GM21717 (cell line): ENCODE results near the gene ZSWIM1.

Experiments
- ATAC-seq: cut with Tn5 transposase; IDR thresholded peaks from one replicate; pipeline ENCODE4 v1.9.1; 2021; ENCODE audit warnings: mild to moderate bottlenecking, moderate library complexity; ENCODE audit not compliant: unreplicated experiment

Gene ZSWIM1

DNA sequence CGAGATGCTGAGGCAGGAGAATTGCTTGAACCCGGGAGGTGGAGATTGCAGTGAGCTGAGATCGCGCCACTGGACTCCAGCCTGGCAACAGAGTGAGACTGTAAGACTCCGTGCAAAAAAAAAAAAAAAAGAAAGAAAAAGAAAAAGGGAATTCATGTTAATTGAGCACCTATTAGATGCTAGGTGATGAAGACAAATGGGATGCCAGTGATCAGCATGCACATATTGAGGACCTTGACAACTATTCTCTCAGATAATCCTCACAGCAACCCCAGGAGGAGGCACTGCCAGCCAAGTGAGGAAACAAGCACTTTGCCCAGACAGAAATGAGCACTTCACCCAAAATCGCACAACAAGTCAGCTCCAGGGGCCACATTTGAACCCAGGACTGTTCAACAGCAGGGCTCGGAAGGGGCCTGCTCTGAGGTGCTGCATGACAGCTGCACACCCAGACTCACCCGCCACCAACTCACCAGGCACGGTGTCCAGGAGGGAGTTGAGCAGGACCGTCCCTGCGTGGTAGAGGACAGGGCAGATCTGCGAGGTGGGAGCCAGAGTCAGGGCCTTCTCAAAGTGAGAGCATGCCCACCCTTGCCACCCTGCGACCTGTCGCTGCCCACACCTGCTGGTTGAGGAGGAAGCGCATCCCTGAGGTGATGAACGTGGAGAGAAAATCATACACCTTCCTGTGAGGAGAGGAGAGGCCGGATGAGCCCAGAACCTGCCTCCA lies 26.4 kb downstream of the ZSWIM1 start:
- ATAC-seq: no peak

DNA sequence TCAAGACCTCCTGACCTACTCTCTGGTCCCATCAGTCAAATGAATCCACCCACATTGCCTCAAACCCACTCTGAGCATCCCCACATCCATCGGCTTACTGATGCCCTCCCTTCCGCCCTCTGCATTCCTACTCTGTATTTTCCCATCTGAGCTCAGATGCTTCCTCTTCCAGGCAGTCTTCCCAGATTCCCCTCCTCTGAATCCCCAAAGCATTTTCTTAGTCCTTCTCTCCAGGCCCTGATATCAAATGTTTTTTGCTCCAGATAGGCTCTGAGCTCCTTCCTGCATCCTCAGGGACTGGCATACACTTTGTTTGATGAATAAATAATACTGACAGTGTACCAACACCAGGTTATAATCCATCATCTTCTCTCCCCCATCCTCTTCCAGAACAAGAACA lies 27.1 kb downstream of the ZSWIM1 start:
- ATAC-seq: no peak

DNA sequence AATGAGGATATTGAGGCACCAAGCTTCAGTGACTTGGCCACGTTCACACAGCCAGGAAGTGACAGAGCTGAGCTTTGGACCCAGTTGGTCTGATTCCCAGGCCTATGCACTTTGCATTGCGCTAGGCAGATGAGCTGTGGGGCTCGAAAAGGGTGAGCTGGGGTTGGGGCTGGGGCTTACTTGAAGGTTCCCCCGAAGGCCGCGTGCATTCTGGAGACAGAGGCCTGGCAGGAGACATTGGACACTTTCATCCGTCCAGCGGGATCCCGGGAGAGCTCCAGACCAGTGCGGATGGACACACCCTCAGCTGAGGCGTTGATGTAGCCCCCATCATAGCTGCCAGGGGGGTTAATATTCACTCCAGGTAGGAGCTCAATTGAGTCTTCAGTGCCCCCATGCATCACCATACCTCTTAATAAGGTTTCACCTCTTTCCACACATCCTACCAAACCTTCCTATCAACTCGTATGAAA lies 28.3 kb downstream of the ZSWIM1 start:
- no peak for ATAC-seq

DNA sequence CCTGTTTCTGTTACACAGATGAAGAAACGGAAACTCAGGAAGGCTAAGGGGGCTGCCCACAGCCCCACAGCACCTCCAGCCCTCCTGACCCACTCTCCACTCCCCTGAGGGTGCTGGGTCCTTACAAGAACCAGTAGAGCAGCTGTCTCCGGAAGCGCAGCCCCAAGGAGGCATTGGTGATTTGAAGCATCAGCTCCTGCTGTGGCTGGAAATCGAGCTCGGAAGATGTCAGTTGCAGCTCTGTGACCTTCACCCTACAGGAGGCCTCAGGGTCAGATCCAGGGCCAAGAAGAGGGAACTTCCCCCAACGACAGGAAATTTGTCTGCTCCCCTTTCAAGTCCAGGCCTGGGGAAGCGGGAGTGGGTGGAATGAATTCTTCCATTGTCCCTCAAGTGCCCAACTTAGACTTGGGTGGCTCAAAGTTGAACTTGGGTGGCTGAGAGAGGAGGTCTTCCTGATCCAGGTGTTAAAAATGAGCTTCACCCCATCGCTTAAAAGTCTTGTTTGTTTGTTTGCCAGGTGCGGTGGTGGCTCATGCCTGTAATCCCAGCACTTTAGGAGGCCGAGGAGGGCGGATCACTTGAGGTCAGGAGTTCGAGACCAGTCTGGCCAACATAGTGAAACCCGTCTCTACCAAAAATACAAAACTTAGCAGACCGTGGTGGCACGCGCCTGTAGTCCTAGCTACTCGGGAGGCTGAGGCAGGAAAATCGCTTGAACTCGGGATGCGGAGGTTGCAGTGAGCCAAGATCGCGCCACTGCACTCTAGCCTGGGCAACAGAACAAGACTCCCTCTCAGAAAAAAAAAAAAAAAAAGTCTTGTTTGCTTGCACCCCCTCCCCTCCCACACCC lies 29.0 kb downstream of the ZSWIM1 start:
- no peak for ATAC-seq

DNA sequence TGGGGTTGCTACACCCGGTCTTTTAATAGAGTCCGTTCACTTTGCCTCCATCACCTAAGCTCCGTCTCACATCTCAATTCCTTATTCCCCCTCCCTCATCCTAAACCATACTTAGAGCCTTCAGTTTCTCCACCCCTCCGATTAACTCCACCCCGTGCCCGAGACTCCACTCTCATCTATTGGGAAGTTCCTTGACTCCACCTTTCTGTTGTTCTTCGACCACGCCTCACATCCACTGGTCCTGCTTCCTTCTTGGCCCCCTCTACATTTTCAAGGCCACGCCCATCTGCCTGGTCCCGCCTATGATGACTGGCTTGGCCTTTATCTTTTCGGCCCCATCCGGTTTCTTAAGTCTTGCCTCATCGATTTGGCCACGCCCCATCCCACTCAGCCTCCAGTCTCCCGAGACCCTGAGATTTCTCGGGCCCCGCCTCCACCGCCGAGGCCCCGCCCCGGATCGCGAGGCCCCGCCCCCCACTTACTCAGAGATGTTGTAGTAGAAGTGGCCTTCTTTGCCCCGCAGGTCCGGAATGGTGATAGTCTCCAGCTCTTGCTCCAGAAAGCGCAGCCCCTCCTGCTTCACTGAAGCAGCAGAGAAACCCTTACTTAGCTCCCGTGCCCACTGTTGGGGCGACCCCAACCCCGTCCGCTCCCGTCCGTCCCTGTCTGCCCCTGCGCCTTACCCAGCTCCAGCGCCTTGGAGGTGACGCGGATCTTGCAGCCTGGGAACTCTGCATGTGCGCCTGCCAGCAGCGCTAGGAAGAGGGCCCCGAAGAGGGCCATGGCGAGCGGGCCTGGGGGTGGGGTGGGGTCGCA lies 29.9 kb downstream of the ZSWIM1 start:
- ATAC-seq: peak; percentile 89

DNA sequence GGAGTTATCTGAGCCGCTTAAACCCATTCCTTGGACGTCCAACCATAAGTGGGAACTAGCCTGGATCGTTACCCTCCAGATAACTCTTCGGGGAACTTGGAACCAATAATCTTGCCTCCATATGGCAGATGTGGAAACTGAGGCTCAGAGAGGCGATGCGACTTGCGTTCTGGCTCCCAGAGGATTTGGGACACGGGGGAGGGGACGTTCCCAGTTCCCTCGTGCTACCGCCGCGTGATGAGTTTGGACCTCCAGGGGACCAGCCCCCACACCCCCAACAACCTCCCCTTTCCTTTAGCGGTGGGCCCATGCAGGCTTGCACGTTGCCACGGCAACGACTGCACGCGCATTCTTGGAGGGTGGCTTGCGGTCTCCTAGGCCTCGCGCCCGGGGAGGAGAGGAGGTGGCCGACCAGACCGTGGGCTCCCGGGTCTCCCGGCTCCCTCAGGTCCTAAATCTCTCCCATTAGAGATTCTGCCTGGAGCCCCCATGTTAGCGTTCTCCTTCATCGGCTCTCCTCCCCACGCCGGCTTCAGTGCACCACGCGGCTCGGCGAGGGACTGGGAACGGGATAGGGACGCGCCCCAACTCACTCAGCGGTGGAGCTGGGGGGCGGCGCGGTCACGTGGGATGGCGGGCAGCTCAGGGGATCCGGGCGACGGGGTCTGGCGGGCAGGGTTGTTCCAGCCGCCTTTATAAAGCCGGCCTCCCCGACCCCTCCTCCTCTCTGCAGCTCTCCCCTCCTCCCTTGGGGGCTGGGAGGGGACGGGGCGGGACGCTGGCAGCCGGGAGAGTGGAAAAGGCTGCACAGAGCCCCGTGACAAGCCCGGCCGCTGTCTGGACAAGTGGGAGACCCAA lies 30.7 kb downstream of the ZSWIM1 start, which contains the start of gene PLTP:
TSS of gene PLTP (minus strand) at position 670 of the 858 bp plus-strand sequence. CDS start 703 bp downstream, outside the sequence.
- ATAC-seq: peak; percentile 9

DNA sequence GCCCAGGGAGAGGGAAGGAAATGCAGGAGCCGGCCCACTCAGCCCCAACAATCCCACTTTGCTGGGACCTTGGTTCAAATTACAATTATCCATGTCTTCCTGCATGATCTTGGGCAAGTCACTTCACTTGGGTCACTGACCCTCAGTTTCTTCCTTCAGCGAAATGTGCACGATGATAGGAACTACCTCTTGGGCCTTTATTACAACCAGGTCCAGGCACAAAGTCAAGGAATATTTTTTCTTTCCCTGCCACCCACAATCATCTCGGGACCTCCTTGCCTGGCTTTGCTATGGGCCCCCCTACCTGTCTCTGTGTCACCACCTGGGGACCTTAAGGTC lies 31.3 kb downstream of the ZSWIM1 start:
- no peak for ATAC-seq

DNA sequence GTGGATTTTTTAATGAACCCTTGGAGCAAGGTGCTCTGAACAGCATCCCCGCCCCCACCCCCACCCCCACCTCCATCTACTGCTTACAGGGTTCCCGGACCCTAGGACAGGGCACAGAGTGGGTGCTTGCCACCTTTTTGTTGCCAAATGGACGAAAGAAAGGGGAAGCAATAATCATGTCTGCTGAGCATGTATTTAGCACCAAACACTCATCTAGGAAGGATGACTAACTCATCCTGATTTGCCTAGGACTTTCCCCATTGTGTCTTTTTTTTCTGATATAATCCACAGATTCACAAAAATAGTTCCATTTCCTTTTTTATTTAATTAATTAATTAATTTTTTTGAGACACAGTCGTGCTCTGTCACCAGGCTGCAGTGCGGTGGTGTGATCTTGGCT lies 32.1 kb downstream of the ZSWIM1 start:
- ATAC-seq: no peak

DNA sequence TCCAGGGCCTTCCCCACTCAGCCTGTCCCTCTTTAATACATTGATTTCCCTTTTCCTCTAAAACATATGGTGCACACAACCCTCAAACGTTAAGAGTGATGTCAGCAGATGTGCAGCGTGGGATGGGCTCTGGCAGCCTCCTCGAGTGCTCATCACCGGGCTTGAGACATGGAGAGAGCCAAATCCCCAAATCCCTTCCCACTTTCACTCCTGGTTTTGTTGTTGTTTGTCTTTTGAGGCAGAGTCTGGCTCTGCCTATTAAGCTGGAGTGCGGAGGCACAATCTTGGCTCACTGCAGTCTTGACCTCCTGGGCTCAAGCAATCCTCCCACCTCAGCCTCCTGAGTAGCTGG lies 36.7 kb downstream of the ZSWIM1 start:
- ATAC-seq: no peak

DNA sequence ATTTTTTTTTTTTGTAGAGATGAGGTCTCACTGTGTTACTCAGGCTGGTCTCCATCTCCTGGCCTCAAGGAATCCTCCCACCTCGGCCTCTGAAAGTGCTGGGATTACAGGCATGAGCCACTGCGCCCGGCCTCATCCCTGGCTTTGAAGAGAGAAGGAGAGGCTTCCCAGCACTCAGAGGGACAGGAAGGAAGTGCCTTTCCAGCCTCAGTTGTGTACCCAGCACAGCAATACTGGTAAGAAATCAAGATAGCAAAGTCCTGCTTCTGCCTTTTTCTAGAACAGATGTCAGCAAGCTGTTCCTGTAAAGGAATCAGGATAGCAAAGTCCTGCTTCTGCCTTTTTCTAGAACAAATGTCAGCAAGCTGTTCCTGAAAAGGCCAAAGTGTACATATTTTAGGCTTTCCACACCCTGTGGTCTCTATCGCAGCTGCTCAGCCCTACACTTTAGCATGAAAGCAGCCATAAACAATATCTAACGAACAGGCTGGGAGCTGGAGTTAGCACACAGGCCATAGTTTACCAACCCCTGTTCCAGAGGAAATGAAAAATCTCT lies 37.2 kb downstream of the ZSWIM1 start:
- ATAC-seq: no peak

DNA sequence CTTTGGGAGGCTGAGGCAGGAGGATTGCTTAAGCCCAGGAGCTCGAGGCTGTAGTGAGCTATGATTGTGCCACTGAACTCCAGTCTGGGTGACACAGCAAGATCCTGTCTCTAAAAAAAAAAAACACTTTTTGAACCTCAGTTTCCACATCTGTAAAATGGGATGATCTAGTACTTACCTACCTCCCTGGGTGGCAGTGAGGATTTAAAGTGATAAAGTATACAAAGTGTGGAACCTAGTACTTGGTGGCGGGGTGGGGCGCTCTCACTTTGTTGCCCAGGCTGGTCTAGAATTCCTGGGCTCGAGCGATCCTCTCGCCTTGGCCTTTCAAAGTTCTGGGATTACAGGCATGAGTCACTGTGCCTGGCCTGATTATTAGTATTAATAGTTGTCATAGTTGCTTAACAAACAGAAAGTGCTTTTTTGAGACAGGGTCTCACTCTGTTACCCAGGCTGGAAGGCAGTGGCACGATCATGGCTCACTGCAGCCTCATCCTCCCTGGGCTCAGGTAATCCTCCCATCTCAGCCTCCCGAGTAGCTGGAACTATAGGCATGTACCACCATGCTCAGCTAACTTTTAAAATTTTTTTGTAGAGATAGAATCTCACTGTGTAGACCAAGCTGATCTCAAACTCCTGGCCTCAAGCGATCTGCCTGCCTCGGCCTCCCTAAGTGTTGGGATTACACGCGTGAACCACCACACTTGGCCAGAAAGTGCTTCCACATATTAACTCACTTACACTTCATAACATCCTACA lies 37.9 kb downstream of the ZSWIM1 start:
- no peak for ATAC-seq

DNA sequence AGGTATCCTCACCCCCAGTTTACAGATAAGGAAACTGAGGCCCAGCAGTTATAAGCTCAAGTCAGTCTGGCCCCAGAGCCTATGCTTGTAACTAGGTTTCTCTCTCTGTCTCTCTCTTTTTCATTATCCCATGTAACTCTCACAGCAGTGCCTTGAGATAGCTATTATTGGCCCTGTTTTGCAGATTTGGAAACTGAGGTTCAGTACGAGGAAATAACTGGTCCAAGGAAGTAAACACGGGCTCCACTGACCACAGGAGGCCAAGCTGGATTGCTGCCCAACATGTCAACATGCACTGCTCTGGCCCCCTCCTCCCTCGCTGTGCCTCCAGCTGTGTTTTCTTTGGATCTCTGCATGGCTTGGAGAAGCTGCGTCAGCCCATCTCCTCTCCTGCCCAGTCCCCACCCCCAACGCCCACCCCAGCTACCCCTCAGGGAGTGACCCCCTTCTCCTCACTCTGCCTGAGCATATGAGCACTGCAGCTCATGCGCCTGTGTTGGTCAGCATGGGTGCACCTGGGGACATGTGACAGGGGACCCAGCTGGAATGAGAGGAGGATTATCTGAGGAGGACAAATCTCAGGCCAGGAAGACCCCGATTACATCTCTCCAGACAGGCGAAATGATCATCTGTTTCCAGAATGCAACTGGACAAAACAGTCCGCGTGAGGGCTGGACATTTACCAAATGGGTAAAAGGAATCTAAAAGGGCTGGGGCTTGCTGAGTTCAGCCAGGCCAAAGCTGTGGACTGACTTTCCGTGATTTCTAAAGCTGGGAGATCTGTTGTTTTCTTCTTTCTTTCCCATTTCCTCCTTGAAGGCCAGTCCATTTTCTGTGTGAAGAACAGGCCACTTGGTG lies 38.7 kb downstream of the ZSWIM1 start:
- ATAC-seq: no peak

DNA sequence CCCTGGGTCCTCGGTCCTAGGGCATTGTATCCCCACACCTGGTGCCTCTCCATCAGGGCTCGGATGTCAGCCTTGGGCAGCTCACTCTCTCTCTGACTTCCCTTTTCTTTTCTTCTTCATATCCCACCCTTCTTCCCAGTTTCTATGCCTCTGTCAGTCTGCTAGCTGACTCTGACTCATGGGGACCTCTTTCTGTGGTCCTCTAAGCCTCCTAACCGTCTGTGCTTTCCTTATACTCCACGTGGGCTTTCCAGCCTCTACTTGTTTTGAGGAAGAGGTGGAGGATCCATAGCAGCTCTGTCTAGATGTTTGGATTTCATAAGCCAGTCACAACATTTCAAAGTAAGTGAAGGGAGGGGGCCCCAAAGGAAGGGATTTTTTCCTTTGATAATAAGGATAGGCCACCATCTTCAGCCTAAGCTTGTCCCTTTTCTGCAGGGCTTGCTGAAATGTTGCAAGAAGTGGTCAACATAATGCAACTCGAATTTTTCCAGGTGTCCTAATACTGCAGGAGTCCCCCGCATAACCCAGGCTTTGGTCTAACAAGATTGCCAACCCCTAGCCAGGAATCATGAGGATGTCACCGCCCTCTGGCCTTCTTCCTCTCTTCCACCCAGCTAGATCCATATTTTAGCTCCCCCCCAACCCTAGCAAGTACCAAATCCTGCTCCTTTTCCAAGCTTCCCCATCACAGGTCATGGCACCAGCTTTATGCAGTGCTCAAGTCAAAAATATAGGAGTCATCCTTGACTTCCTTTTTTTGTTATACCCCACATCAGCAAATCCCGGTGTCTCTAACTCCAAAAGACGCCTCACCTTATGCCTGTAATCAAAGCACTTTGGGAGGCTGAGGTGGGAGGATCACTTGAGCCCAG lies 39.7 kb downstream of the ZSWIM1 start:
- ATAC-seq: no peak

DNA sequence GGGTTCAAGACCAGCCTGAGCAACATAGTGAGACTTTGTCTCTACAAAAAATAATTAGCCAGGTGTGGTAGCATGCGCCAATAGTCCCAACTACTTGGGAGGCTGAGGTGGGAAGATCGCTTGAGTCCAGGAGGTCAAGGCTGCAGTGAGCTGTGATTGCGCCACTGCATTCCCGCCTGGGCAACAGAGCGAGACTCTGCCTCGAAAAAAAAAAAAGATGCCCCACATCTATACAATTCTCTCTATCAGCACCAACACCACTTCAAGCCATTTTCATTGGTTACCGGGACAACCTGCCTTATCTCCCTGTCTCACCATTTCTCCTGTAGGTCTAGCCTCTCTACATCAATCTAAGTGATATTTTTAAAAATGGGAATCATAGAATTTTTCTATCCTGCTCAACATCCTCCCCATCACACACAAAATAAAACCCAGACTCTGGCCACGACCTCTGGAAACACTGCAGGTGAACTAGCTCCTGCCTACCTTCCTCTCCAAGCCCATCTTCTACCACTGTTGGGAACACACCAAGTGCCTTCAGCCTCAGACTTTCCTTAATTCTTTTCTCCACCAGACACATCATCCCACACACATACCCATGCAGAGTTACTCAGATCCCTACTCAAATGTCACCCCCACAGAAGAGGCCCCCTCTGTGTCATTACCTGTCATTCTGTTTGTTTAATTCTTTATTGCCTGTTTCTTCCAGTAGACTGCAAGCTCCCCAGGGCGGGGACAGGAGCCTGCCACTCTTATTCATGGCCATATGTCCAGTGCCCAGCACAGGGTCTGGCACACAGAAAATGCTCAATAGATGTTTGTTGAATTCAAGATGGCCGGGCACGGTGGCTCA lies 40.5 kb downstream of the ZSWIM1 start:
- ATAC-seq: no peak

DNA sequence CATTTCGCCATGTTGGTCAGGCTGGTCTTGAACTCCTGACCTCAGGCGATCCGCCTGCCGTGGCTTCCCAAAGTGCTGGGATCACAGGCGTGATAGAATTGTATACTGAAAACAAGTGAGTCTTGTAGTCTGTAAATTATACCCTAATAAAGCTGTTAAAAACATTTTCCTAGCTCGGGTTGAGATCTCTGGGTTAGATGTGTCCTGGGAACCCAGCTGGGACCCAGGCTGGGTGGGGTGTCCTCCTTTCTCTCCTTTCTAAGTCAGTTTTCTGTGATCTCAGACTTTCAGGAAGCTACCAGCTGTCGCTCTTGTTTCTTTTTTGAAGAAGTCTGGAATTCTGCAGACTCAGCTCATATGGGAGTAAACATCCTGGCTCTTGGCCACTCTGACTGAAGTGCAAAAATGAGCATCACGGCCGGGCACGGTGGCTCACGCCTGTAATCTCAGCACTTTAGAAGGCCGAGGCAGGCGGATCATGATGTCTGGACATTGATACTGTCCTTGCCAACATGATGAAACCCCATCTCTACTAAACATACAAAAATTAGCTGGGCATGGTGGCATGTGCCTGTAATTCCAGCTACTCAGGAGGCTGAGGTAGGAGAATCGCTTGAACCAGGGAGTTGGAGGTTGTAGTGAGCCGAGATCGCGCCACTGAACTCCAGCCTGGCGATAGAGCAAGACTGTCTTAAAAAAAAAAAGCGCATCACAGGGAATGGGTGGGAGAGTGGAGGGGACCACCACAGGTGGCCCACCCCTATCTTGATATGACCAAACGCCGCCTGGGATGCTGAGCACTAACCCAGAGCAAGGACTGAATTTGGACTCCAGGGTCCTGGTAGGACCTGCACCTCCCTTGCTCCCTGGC lies 43.6 kb downstream of the ZSWIM1 start:
- no peak for ATAC-seq
